ENCODE results near the gene HNRNPLL.

The HNRNPLL gene

DNA sequence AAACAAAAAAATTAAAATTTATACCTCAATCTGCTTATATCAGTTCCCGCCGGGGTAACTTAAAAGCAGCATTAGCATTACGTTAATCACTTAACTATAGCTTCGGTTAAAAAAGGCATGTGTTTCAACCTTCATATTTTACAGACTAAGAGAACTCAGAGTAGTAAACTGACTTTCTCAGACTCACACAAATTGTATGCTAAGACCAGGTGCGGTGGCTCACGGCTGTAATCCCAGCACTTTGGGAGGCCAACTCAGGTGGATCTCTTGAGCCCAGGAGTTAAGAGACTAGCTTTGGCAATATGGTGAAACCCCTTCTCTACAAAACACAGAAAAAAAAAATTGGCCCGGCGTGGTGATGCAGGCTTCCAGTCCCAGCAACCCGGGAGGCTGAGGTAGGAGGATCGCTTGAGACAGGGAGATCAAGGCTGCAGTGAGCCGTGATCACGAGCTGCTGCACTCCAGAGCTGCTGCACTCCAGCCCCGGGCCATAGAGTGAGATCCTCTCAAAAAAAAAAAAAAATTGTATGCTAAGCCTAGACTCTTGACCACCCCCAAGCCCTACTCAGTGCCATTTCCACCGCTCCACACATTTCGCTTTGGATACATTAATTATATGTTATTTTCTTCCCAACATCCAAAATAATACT lies 2.4 kb downstream of the HNRNPLL start (continued):
- TF ChIP-seq, protein P1, sequence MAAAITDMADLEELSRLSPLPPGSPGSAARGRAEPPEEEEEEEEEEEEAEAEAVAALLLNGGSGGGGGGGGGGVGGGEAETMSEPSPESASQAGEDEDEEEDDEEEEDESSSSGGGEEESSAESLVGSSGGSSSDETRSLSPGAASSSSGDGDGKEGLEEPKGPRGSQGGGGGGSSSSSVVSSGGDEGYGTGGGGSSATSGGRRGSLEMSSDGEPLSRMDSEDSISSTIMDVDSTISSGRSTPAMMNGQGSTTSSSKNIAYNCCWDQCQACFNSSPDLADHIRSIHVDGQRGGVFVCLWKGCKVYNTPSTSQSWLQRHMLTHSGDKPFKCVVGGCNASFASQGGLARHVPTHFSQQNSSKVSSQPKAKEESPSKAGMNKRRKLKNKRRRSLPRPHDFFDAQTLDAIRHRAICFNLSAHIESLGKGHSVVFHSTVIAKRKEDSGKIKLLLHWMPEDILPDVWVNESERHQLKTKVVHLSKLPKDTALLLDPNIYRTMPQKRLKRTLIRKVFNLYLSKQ (tag by site-specific recombination; IDR thresholded peaks at IDR 0.05; ENCODE audit: borderline replicate concordance): no peak
- TF ChIP-seq ZNF626 (tag by site-specific recombination; IDR thresholded peaks at IDR 0.05): no peak
- no peak for TF ChIP-seq ZNF514 (tag by site-specific recombination; IDR thresholded peaks at IDR 0.05)
- TF ChIP-seq ZNF677 (tag by site-specific recombination; IDR thresholded peaks at IDR 0.05): no peak
- no peak for TF ChIP-seq SP3 (tag by site-specific recombination; IDR thresholded peaks at IDR 0.05)
- no peak for TF ChIP-seq ZFHX2 (tag by site-specific recombination; conservative IDR thresholded peaks at IDR 0.05)
- no peak for TF ChIP-seq ZNF350 (tag by site-specific recombination; IDR thresholded peaks at IDR 0.05)
- TF ChIP-seq ZNF292 (tag by site-specific recombination; IDR thresholded peaks at IDR 0.05; ENCODE audit: borderline replicate concordance, low read depth): no peak
- TF ChIP-seq ZNF121 (tag by site-specific recombination; IDR thresholded peaks at IDR 0.05): peak; percentile 96
- TF ChIP-seq ZSCAN23 (tag by site-specific recombination; IDR thresholded peaks at IDR 0.05): no peak
- peak; percentile 71 for TF ChIP-seq ZNF600 (tag by site-specific recombination; IDR thresholded peaks at IDR 0.05)
- no peak for TF ChIP-seq ZNF214 (tag by site-specific recombination; IDR thresholded peaks at IDR 0.05; ENCODE audit: borderline replicate concordance)
- TF ChIP-seq, protein P2, sequence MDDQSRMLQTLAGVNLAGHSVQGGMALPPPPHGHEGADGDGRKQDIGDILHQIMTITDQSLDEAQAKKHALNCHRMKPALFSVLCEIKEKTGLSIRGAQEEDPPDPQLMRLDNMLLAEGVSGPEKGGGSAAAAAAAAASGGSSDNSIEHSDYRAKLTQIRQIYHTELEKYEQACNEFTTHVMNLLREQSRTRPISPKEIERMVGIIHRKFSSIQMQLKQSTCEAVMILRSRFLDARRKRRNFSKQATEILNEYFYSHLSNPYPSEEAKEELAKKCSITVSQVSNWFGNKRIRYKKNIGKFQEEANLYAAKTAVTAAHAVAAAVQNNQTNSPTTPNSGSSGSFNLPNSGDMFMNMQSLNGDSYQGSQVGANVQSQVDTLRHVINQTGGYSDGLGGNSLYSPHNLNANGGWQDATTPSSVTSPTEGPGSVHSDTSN (CRISPR knock-in tag; IDR thresholded peaks at IDR 0.05): no peak
- TF ChIP-seq ZNF394 (tag by site-specific recombination; IDR thresholded peaks at IDR 0.05; ENCODE audit: borderline replicate concordance): no peak
- no peak for TF ChIP-seq ZNF768 (tag by site-specific recombination; IDR thresholded peaks at IDR 0.05)
- peak; percentile 20; the same call in 1 of the 2 replicates for TF ChIP-seq ZEB2 (tag by site-specific recombination; IDR thresholded peaks at IDR 0.05)
- TF ChIP-seq, protein P3, sequence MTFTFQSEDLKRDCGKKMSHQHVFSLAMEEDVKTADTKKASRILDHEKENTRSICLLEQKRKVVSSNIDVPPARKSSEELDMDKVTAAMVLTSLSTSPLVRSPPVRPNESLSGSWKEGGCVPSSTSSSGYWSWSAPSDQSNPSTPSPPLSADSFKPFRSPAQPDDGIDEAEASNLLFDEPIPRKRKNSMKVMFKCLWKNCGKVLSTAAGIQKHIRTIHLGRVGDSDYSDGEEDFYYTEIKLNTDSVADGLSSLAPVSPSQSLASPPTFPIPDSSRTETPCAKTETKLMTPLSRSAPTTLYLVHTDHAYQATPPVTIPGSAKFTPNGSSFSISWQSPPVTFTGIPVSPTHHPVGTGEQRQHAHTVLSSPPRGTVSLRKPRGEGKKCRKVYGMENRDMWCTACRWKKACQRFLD (tag by site-specific recombination; IDR thresholded peaks at IDR 0.05): no peak
- no peak for TF ChIP-seq ZNF175 (tag by site-specific recombination; IDR thresholded peaks at IDR 0.05)
- no peak for TF ChIP-seq SCRT2 (tag by site-specific recombination; IDR thresholded peaks at IDR 0.05)
- TF ChIP-seq, protein P4, sequence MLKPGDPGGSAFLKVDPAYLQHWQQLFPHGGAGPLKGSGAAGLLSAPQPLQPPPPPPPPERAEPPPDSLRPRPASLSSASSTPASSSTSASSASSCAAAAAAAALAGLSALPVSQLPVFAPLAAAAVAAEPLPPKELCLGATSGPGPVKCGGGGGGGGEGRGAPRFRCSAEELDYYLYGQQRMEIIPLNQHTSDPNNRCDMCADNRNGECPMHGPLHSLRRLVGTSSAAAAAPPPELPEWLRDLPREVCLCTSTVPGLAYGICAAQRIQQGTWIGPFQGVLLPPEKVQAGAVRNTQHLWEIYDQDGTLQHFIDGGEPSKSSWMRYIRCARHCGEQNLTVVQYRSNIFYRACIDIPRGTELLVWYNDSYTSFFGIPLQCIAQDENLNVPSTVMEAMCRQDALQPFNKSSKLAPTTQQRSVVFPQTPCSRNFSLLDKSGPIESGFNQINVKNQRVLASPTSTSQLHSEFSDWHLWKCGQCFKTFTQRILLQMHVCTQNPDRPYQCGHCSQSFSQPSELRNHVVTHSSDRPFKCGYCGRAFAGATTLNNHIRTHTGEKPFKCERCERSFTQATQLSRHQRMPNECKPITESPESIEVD (tag by site-specific recombination; IDR thresholded peaks at IDR 0.05): no peak
- TF ChIP-seq HOXD13 (CRISPR knock-in tag; IDR thresholded peaks at IDR 0.05; ENCODE audit: borderline replicate concordance): no peak
- TF ChIP-seq ZNF184 (tag by site-specific recombination; IDR thresholded peaks at IDR 0.05): no peak
- no peak for TF ChIP-seq ZNF747 (tag by site-specific recombination; IDR thresholded peaks at IDR 0.05)
- no peak for TF ChIP-seq ZNF549 (tag by site-specific recombination; IDR thresholded peaks at IDR 0.05)
- TF ChIP-seq ZNF416 (tag by site-specific recombination; IDR thresholded peaks at IDR 0.05): no peak
- TF ChIP-seq MEIS1 (CRISPR knock-in tag; IDR thresholded peaks at IDR 0.05; ENCODE audit: borderline replicate concordance): no peak
- no peak for TF ChIP-seq ZNF157 (tag by site-specific recombination; IDR thresholded peaks at IDR 0.05)
- no peak for TF ChIP-seq ZNF324 (tag by site-specific recombination; IDR thresholded peaks at IDR 0.05)
- TF ChIP-seq ZNF610 (tag by site-specific recombination; IDR thresholded peaks at IDR 0.05; ENCODE audit: borderline replicate concordance): no peak
- no peak for TF ChIP-seq BCL11B (tag by site-specific recombination; IDR thresholded peaks at IDR 0.05; ENCODE audit: low read depth)
- TF ChIP-seq KLF8 (tag by site-specific recombination; IDR thresholded peaks at IDR 0.05): no peak
- no peak for TF ChIP-seq ZNF114 (tag by site-specific recombination; IDR thresholded peaks at IDR 0.05)
- TF ChIP-seq ZBTB21 (tag by site-specific recombination; IDR thresholded peaks at IDR 0.05): no peak
- TF ChIP-seq, protein P5, sequence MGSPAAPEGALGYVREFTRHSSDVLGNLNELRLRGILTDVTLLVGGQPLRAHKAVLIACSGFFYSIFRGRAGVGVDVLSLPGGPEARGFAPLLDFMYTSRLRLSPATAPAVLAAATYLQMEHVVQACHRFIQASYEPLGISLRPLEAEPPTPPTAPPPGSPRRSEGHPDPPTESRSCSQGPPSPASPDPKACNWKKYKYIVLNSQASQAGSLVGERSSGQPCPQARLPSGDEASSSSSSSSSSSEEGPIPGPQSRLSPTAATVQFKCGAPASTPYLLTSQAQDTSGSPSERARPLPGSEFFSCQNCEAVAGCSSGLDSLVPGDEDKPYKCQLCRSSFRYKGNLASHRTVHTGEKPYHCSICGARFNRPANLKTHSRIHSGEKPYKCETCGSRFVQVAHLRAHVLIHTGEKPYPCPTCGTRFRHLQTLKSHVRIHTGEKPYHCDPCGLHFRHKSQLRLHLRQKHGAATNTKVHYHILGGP (tag by site-specific recombination; IDR thresholded peaks at IDR 0.05): no peak
- TF ChIP-seq, protein P6, sequence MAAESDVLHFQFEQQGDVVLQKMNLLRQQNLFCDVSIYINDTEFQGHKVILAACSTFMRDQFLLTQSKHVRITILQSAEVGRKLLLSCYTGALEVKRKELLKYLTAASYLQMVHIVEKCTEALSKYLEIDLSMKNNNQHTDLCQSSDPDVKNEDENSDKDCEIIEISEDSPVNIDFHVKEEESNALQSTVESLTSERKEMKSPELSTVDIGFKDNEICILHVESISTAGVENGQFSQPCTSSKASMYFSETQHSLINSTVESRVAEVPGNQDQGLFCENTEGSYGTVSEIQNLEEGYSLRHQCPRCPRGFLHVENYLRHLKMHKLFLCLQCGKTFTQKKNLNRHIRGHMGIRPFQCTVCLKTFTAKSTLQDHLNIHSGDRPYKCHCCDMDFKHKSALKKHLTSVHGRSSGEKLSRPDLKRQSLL (tag by site-specific recombination; IDR thresholded peaks at IDR 0.05): peak; percentile 89

Data from HEK293 (cell line).